HG02852 (cell line): ENCODE measurements around the gene ABCA4.
"Not testable (repeated sequence)": the region's sequence is repeated elsewhere in the genome, so short reads cannot be mapped to it uniquely, and the experiment has no call there.

ENCODE experiments used
- ATAC-seq: cut with Tn5 transposase; IDR thresholded peaks from one replicate; pipeline ENCODE4 v1.9.1; 2021; ENCODE audit warnings: mild to moderate bottlenecking, moderate library complexity; ENCODE audit not compliant: unreplicated experiment

ABCA4 gene

DNA sequence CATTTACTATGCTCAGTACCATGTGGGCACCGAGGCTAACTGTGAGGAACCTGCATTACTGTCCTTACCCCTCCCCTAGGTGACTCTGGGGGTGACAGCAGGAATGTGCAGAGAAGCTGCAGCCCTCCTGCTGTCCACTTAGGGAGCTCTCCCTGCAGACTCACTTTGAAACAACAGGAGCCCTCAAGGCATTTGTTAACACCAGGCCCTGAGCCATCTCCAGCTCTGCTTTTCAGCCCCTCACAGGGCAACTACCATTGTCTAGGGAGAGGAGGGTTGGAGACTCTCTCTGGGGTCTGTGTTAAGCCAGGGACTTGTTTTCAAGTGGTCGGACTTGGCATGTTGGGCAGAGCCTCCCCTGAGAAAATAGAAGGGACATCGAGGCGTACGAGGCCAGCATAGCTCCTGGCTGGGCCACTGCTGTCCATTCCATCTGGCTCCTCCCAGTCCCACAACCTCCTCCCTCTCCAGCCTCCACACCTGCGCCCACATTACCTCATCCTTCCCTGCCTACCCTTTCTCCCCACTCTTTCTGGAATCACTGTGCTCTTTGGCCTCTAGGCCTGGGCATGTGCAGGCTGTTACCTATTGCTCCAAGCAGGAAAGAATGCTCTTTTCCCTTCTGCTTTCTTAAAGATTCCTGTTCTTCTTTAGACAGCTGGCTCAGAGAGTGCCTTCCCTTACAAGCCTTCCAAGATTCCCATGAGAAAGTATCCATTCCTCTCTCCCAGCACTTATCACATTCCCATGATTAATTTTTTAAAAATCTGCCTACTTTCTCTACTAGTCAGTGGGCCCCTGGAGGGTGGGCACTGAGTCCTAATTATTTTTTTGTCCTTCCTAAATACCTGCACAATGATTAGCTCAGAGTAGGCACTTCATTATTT lies 109.0 kb downstream of the ABCA4 start:
- ATAC-seq, result no peak

DNA sequence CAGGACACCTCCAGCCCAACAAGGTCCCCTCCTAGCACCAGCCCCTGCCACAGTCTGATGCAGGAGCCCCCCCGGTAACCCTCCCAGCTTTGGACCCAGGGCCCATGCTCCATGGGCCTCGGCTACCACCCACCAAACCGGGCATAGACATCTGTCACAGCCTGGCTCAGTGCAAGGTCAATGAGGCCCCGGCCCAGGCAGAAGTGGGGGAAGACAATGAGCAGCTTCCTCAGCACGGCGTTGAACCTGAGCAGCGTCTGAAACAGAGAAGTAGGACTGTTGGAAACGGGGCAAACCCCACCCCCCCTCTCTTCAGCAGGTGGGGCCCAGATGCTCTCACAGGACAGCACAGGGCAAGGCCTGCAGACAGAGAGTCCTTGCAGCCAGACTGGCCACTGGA lies 109.8 kb downstream of the ABCA4 start:
- no peak for ATAC-seq

DNA sequence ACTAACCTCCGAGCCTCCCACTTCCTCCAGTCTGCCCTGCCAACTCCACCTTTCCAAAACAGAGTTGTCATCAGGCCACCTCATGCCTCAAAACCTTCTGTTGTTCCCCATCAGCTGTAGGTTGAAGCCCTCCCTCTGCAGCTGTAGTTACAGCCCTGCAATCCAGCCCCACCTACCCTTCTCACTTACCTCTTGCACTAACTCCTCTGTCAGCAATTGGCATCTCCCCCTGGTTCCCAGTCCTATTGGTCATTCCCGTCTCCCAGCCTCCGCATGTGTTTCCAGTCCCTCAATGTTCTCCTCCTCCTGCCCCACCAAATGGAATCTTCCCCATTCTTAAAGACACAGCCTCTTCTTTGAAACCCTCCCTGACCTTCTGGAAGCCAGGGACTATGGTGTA lies 111.6 kb downstream of the ABCA4 start:
- ATAC-seq, result no peak

DNA sequence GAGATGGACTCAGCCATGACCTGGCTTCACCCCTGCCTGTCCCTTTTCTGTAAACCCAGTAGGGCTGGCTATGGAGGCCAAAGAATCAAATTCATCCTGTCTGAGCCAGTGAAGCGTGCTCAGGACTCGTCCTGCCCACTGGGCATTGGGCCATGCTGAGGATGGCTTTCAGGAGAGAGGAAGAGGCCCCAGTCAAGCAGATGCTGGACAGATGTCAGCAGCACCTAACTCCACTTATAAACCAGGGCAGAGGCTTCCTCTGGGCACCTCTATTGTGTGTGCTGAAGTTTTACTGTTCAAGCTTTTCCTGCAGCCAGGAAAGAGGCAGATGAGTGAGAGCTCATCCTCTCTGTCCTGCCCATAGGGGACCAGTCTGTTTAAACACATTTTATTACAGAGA lies 114.3 kb downstream of the ABCA4 start:
- no peak for ATAC-seq

DNA sequence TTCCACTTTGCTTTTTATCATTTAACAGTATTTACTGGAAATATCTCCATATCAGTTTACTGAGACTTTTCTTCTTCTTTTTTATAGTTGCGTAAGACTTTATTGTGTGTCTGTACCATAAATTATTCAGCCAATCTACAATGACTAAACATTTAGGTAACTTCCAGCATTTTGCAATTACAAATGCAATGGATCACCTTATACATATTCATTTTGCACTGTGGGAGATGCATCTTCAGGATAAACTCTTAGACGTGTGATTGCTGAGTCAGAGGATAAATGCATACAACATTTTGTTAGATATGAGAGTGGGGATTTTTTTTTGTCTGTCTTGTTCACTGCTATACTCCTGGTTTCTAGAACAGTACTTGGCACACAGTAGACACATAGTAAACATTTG lies 116.0 kb downstream of the ABCA4 start:
- ATAC-seq, result no peak

DNA sequence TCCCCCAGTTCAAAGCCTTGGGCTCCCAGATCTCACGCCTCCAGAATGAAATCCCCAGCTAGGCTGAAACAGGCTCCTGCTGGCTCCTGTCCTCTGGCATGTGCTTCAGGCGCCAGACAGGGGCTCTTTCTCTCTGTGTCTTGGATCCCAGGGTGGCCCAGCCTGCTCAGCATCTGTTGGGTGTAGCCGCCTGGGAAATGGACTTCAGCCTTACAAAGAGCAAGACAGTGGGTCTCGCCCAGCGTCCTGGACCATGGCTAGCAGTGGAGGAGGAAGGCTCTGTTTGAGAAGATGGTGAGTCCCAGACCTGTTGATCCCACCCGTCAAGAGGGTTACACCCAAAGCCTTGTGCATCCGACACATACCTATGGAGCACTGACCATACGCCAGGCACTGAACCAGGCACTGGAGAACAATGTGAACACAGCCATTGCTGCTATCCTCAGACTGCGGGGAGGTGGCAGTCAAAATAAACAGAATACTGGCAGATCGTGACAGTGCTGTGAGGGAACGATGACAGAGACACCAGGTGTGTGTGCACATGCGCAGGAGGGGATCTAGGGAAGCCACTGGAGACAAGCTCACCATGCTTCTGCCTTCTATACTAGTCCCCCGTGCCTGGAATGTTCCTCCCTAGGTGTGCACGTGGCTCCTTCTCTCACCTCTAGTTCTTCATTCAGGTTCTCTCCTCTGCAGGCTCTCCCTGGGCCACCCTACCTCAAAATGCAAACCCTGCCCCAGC lies 118.7 kb downstream of the ABCA4 start:
- no peak for ATAC-seq

DNA sequence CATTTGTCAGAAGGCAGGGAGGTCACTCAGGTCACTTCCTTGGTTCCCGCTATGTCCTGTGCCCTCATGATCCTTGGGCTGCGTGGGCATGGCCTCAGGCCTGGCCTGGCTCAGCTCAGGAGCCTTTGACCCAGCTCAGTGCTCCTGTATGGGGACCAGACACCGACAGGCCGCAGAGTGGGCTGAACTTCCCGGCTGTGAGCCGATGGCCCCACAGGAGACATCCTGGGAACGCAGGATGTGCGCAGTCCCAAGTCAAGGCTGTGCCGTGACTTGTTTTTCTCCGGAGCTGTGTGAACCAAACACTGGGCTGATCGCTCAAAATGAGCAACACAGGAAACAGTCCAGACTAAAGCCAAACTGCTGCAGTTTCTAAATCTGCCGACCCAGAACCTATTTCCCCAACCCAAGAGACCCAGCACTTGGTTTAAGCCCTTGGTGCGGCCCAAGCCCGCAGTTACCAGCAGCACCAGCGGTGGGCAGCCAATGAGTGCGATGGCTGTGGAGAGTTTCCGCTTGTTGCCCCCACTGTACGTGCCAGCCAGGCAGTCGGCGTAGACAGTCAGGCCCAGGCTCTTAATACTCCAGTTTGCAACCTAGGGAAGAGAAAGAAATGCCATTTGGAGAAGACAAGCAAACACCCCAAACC lies 119.4 kb downstream of the ABCA4 start:
- no peak for ATAC-seq

DNA sequence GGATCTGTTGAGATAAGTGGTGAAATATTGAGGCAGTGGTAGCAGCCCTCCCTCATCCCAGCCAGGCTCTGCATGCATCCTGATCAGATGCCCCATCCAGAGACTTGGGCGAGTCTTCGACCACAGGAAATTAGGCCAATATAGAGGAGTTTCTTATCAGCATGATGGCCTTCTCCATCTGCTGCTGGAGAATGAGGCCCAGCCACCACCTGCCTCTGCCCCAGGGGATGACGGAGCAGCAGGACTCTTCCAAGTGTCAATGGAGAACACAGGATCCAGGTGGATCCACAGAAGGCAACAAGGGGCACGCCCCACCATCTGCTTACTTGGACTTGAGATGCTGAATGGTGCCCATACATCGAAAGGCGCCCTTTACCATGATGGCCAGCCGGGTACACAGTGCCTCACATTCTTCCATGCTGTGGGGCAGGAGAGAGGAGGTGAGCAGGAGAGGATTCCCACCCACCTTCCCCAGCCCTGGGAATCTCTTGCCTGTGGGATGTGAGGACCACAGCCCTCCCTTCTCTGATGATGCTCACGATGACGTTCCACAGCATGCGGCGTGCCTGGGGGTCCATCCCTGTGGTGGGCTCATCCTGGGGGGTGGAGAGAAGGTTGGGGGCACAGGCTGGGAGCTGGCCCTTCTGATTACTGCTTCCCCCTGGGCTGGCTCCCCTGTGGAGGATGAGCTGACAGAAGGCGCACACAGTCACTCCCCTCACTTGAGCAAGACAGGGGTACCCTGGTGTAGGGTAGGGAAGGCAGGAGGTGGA lies 120.3 kb downstream of the ABCA4 start:
- no peak for ATAC-seq

DNA sequence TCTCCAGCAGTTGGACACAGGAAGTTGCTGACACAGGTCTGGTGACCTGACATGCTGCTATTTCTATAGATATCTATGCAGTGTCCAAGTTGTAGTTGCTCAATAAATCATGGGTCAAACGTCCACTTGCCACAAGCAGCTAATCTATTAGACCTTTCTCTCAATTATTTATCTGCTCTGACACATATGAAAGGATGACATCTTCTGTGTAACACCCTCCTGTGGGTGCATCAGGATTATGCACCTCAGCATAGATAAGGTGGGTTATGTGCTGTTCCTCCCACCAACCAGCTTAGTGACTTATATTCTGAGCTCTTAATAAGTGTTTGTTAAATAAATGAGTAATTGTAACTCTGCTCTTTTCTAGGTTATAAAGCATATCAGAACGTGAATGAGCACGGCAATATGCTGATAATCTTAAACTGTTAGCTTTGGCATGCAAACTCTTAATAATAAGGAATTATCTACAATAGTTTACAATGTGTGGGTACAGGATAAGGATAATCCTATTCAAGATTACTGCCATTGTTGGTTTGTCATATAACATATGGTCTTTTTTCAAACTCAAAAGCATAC lies 121.0 kb downstream of the ABCA4 start:
- no peak for ATAC-seq

DNA sequence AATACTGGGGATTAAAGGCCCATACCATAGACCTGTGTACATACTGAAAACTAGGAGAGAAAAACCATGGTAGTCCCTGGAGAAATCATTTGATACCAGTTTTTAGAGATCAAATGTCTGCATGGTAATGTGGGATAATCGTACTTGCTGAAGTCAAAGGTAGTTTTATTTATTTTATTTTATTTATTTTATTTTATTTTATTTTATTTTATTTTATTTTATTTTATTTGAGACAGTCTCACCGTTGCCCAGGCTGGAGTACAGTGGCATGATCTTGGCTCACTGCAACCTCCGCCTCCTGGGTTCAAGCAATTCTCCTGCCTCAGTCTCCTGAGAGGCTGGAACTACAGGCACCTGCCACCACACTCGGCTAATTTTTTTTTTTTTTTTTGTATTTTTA lies 122.4 kb downstream of the ABCA4 start:
- not testable (repeated sequence) for ATAC-seq

DNA sequence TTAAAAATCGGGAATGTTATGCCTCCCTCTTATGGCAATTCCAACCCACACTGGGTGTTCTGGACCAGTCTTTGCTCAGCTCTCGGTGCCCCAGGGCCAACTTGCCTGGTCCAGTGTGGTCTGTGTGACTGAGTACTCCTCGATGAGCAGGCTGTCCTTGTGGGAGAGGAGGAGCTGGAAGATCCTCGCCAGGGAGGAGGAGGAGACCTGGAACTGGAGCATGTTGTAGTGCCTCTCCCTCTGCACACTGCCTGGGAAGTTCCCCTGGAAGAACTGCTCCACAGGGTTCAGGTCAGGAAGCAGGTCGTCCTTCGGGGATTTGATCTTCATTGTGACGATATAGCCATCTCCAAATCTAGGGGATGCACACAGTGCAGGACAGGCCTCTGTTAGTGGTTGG lies 123.2 kb downstream of the ABCA4 start:
- ATAC-seq, result no peak

DNA sequence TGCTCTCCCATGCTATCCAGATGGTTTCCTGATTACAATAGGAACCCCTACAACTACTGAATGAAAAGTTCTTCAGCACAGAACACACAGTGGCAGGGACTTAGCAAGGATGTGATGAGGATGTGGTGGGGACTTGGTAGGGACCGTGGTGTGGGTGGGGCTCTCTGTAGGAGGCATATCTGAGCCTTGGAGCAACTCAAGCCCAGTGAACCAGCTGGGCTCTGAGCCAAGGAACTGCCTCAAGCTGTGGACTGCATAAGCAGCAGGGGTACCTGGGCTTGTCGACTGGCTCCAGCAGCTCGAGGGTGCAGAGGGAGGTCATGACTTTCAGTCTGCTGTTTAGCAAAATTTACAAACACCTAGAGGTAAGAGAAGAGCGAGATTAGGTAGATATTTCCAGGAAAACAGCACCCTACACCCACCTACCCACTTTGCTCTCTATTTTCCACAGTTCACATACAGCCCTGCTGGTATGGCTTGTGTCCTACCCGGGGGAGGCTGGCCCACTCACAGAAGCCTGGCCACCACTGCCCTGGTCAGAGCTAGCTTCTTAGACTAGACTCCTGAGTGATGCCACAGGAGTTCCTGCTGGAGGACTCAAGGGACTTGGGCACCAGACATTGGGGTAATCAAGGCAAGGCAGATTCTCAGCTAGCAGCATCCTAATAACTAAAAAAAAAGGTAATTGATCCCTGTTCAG lies 125.0 kb downstream of the ABCA4 start:
- ATAC-seq, result no peak

DNA sequence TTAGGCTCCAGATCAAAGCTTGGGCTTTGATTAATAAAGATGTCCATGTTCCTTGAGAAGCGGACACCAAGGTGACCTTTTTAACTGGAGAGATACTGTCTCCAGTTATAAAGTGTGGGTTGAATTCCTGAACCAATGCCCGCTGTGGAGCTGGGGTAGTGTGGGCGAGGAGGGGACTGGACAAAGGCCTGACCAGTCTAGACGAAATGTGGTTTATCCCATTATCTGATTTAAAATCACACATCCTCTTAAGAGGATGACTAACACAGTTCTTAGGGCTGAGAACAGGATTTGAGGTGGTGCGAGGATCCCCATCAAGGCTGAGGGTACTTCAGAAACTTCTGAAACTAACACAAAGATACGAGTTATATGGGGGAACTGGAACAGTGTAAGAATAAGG lies 127.2 kb downstream of the ABCA4 start:
- ATAC-seq, result no peak

DNA sequence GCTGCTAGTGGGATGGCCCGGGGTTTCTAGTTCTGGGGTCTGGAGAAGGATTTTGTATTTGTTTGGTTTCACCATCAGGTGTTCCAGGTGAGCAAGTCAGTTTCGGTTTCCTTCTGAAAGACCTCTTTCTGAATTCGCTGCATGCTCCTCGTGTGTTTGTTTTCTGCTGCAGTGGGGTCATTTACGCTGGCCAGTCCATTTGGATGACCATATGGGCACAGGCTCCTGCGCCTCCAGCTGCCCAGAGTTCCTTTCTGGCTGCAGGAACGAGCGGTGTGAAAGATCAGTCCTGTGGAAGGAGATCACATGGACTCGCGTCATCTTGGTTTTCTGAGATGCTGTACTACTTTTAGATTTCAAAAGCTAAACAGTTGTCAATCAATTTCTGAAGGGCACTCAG lies 128.0 kb downstream of the ABCA4 start:
- ATAC-seq, result no peak

DNA sequence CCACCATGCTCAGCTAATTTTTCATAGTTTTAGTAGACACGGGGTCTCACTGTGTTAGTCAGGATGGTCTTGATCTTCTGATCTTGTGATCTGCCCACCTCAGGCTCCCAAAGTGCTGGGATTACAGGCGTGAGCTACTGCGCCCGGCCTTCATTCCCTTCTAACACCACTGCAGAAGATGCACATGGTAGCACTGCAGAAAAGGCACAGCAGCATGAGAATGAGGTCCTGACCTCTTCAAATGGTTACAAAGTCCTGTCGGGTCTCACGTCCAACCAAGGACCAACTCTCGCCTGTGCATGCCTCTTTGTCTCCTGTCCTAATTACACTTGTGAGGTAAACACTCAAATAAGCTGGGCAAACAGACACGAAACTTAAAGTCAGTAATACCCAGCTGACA lies 128.8 kb downstream of the ABCA4 start:
- ATAC-seq, result no peak

DNA sequence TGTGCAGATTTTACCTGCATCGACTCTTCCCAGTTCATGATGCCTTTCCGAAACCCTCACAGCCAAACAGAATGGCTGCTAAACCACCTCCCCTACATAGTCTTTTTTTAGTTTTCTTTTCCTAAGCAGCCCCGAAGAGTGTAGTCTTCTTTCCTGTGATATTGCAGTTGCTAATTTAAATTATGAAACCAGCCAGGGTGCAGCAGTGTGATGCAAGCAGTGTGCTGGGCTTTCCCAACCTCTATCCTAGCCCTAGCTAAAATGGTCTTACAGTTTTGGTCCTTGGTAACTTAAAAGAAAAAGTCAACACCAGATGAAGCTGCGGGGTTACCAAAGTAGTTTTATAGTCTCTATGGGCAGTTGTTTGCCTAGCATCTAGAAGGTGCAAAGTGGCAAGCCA lies 129.7 kb downstream of the ABCA4 start:
- no peak for ATAC-seq

DNA sequence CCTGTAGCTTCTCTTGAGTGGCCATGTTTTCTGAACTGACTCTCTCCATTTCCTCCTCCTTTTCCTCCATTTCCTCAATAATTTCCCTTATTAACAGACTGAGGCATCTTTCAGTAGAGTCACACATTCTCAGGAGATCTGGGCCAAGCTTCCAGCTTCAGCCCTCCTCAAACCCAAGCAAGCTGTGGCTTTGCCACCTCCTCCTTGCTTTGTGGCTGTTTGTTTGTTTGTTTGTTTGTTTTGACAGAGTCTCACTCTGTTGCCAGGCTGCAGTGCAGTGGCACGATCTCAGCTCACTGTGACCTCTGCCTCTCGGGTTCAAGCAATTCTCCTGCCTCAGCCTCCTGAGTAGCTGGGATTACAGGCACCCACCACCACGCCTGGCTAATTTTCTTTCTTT lies 130.5 kb downstream of the ABCA4 start:
- ATAC-seq, result not testable (repeated sequence)

DNA sequence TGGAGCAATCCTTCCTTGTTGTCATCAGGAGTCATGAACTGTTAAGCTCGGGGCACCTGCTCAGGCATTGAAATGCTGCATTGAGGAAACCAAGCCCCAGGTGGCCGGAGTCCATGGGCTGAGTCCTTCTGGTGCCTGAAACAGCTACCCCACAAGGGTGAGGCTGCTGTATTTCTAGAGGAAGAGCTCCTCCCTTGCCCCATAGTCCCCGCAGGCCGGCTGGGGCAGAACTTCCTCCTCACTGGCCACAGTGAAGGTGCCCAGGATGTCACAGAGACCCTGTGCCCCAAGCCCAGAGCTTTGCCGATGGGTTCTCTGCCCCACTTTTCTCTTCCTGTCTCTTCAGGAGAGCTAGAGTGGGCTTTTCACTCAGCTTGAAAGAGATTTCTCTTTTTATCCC lies 130.9 kb downstream of the ABCA4 start:
- no peak for ATAC-seq

DNA sequence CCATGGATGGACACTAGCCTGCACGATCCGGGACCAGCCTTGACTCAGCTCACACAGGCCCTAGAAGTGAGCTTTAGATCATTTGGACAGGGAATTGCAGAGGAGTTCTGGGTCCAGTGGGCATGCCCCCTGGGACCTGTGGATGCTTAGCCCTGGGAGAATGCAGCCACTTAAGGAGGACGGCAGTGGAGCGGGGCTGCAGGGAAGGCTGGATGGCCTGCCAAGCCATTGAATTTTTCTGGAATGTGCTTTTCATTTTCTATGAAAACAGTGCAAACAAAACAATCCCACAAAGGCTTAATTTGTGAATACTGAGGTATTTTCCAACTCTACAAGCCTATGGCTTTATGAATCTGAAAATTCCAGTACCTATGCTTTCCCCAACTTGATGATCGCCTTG lies 131.3 kb downstream of the ABCA4 start:
- no peak for ATAC-seq
